HG03060 (cell line): Measurements from ENCODE around the gene EIF4G1.
"Not testable (repeated sequence)": the region's sequence is repeated elsewhere in the genome, so short reads cannot be mapped to it uniquely, and the experiment has no call there.

ENCODE experiments used
- ATAC-seq: cut with Tn5 transposase; IDR thresholded peaks from one replicate; pipeline ENCODE4 v1.9.1; 2021; ENCODE audit warnings: low read depth, moderate number of reproducible peaks; ENCODE audit not compliant: unreplicated experiment

The EIF4G1 gene, protein sequence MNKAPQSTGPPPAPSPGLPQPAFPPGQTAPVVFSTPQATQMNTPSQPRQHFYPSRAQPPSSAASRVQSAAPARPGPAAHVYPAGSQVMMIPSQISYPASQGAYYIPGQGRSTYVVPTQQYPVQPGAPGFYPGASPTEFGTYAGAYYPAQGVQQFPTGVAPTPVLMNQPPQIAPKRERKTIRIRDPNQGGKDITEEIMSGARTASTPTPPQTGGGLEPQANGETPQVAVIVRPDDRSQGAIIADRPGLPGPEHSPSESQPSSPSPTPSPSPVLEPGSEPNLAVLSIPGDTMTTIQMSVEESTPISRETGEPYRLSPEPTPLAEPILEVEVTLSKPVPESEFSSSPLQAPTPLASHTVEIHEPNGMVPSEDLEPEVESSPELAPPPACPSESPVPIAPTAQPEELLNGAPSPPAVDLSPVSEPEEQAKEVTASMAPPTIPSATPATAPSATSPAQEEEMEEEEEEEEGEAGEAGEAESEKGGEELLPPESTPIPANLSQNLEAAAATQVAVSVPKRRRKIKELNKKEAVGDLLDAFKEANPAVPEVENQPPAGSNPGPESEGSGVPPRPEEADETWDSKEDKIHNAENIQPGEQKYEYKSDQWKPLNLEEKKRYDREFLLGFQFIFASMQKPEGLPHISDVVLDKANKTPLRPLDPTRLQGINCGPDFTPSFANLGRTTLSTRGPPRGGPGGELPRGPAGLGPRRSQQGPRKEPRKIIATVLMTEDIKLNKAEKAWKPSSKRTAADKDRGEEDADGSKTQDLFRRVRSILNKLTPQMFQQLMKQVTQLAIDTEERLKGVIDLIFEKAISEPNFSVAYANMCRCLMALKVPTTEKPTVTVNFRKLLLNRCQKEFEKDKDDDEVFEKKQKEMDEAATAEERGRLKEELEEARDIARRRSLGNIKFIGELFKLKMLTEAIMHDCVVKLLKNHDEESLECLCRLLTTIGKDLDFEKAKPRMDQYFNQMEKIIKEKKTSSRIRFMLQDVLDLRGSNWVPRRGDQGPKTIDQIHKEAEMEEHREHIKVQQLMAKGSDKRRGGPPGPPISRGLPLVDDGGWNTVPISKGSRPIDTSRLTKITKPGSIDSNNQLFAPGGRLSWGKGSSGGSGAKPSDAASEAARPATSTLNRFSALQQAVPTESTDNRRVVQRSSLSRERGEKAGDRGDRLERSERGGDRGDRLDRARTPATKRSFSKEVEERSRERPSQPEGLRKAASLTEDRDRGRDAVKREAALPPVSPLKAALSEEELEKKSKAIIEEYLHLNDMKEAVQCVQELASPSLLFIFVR (N-terminal part only)

DNA sequence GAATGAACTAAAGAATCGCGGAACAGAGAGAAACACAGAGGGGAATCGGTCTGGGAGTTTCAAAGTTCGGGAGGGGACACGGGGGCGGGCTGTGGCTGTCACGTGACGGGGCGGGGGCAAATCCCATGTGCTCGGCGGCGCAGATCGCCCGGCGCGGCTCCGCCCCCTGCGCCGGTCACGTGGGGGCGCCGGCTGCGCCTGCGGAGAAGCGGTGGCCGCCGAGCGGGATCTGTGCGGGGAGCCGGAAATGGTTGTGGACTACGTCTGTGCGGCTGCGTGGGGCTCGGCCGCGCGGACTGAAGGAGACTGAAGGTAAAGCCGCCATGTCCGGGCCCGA lies at the start of gene EIF4G1:
Gene EIF4G1 (plus strand): TSS at position 244 of the 337 bp plus-strand sequence. CDS start 1,191 bp downstream, outside the sequence.
- peak; percentile 72 for ATAC-seq

DNA sequence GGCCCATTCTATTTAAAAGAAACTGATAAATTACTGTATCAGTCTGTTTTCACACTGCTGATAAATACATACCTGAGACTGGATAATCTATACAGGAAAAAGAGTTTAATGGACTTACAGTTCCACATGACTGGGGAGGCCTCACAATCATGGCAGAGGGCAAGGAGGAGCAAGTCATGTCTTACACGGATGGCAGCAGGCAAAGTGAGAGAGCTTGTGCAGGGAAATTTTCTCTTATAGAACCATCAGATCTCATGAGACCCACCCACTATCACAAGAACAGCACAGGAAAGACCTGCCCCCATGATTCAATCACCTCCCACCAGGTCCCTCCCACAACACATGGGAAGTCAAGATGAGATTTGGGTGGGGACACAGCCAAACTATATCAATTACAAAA lies 47.2 kb upstream of the EIF4G1 start:
- ATAC-seq = not testable (repeated sequence)

DNA sequence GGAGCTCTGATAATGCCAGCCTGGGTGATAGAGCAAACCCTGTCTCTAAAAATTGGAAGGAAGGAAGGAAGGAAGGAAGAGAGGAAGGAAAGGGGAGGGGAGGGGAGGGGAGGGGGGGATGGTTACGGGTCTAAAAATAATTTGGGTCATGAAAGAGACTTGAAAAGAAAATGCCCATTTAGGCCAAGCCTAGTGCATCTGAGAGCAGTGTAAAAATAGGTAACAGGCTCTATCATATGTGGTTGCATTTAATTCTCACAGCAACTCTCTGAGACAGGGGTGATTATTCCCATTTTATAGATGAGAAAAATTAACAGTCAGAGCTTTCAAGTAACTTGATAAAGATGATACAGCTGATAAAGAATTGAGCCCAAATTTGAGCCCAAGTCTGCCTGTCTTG lies 42.1 kb upstream of the EIF4G1 start:
- no peak for ATAC-seq

DNA sequence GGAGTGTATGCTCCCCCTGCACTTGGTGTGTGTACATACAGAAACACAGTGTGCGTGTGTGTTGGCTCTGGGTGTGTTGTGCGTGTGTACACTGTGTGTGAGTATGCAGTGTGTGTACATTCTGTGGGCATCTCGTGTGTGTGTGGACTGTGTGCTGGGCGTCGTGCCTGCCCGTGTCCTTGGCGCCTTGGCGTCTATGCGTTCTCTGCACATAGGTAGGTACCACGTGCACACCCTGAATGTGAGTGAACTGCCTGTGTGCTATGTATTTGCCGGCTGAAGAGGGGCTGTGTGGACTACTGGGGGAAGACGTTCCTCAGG lies 39.1 kb upstream of the EIF4G1 start:
- no peak for ATAC-seq

DNA sequence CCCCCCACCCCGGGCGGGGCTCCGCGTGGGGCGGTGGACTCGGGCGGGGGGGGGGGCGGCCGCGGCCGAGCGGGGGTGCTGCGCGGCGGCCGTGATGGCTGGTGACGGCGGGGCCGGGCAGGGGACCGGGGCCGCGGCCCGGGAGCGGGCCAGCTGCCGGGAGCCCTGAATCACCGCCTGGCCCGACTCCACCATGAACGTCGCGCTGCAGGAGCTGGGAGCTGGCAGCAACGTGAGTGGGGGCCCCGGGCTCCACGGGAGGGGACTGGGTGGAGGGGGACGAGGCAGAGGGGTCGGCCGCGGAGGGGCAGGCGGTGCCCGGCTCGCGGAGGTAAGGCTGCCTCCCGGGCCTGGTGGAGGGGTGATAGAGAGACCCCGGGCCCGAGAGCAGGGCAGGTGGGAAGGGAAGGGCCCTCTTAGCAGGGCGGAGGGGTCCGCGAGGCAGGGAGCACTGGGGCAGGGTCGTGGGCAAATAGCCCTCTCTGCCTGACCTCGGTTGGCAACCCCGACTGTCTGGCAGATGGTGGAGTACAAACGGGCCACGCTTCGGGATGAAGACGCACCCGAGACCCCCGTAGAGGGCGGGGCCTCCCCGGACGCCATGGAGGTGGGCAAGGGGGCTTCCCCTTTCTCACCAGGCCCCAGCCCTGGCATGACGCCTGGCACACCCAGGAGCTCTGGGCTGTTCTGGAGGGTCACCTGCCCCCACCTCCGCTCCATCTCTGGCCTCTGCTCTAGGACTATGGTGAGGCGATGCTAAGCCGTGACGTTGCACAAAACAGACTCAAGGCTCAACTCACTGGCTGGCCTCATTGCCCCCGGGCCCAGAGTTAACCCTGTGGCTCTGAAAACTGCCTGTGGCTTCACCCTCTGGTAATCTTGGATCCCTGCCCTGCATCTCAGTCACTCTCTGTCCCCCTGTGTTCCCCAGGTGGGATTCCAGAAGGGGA lies 38.2 kb upstream of the EIF4G1 start, which contains the start of gene ECE2:
Gene ECE2 (plus strand): TSS at position 62 of the 950 bp plus-strand sequence. CDS start 132 bp downstream, at position 194.
- ATAC-seq = no peak

DNA sequence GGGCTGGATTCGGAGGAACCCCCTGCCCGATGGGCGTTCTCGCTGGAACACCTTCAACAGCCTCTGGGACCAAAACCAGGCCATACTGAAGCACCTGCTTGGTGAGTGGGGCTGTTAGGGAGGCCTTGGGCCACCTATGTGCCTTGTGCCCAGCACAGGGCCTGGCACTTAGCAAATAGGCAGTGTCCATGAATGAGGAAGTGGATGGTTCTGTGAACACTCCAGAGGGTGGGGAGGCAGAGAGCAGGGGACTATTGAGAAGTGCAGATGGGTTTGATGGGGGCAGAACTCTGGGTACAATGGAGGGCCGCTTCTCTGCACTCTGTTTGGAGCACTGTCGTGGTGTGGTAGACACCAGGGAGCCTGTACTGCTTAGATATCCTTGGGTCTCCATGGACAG lies 37.0 kb upstream of the EIF4G1 start:
- ATAC-seq = no peak

DNA sequence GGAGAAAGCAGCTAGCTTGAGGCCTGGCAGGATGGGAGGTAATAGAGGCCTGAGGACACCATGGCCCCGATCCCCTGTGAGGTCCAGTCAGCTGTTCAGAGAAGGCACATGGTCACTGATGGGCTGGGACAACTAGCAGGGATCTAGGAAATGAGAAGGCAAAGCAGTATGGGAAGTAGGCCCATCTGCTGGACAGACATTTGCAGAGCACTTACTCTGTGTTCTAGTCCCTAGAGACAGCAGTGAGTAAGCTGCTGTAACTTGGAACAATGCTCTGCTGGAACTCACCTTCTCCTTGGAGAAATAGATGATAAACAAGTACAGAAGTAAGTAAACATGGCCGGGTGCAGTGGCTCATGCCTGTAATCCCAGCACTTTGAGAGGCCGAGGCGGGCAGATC lies 31.5 kb upstream of the EIF4G1 start:
- no peak for ATAC-seq

DNA sequence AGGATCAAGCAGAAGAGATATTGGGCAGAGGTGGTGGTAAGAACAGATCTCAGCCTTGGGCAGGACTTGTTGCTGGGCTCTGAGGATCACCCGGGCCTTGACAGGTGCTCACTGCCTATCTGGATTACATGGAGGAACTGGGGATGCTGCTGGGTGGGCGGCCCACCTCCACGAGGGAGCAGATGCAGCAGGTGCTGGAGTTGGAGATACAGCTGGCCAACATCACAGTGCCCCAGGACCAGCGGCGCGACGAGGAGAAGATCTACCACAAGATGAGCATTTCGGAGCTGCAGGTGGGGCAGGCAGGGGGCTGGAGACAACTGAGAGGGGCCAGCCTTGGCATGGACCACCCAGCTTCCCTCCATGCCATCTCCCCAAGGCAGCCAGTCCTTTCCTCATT lies 30.7 kb upstream of the EIF4G1 start:
- ATAC-seq = no peak

DNA sequence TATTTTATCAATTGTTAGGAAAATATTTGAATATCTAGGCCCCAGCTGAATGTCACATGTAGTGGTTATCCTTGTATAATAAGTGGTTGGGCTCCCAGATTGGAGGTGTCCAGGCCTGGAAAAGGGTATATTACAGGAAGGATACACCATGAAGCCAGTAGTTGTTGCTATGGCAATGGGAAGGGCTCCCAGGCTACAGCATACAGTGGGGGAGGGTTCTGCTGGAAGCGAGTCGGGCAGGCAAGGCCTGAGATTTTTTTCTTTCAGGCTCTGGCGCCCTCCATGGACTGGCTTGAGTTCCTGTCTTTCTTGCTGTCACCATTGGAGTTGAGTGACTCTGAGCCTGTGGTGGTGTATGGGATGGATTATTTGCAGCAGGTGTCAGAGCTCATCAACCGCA lies 29.7 kb upstream of the EIF4G1 start:
- ATAC-seq = no peak

DNA sequence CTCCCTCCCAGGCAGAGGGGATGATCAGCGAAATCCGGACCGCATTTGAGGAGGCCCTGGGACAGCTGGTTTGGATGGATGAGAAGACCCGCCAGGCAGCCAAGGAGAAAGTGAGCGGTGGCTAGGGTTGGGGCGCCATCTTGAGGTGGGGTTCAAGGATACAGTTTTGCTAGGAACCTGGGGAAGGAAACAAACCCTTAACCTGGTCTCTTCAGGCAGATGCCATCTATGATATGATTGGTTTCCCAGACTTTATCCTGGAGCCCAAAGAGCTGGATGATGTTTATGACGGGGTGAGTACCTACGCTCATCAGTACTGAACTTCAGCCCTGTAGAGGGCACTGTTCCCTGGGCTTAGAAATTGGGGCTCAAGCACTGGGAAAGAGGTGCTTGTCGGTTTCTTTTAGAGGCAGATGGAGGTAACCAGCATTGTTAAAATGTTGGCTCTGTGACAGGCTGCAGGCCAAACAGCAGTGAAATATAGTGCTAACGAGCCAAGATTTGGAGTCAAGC lies 24.9 kb upstream of the EIF4G1 start:
- no peak for ATAC-seq

DNA sequence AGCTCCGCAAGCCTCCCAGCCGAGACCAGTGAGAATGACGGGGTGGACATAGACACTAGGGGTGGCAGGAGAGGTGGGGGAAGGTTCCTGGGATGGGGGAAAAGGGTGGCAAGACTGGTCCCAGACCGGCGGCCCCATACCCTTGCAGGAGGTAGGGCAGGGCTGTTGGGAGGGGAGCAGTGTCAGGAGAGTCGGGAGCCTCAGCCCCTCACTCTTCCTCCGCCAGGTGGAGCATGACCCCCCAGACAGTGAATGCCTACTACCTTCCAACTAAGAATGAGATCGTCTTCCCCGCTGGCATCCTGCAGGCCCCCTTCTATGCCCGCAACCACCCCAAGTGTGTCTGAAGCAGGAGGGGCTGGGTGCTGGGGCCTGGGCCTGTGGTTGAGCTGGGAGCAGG lies 24.1 kb upstream of the EIF4G1 start:
- no peak for ATAC-seq

DNA sequence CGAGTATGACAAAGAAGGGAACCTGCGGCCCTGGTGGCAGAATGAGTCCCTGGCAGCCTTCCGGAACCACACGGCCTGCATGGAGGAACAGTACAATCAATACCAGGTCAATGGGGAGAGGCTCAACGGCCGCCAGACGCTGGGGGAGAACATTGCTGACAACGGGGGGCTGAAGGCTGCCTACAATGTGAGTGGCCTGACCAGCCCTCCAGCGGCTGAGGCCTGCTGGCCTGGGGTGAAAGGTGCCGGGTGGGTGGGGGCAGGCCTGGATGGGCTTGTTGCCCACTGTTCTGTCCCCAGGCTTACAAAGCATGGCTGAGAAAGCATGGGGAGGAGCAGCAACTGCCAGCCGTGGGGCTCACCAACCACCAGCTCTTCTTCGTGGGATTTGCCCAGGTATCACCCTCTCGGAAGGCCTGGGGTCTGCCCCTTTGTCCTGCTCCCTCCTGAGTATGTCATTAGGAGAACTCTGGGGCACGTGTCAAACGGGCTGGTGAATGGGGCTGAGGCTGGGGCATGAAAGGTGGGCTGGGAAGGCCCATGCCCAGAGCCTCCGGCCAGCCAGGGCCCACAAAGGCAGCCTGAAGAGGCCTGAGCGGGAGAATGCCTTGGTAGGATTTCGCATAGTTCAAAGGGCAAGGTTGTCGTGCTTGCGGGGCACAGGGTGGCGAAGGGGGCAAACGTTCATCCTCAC lies 23.2 kb upstream of the EIF4G1 start:
- no peak for ATAC-seq

DNA sequence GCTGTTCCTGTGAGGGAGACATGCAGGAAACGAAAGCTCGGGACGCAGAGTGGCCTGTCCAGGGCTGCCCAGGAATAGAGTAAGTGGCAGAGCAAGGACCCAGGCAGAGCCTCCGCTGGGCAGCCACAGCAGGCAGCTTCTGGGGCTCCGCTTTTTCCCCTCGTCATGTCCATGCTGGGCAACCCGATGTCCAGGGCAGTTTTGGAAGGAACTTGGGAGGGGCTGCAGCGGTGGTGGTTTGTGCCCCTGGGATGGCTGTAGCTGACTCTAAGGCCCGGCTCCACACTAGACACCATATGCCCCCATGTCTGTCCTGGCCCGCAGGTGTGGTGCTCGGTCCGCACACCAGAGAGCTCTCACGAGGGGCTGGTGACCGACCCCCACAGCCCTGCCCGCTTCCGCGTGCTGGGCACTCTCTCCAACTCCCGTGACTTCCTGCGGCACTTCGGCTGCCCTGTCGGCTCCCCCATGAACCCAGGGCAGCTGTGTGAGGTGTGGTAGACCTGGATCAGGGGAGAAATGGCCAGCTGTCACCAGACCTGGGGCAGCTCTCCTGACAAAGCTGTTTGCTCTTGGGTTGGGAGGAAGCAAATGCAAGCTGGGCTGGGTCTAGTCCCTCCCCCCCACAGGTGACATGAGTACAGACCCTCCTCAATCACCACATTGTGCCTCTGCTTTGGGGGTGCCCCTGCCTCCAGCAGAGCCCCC lies 22.5 kb upstream of the EIF4G1 start:
- ATAC-seq = no peak

DNA sequence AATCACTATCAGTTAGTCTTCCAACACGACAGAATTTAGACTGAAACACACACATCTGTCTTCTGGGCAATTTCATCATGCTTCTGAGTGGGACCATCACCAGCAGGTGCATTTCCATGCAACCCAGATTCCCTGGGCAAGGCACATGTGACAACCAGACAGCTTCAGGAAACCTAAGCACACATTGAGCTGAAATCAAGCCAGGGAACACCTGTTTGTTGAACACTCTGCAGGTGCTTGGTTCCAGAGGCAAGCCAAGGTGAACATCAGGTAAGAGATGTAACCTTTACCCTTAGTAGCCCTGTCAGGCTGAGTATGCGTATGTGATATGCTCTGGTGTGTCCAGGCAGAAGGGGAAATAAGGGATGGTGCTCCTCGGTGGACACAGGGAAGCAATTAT lies 18.6 kb upstream of the EIF4G1 start:
- no peak for ATAC-seq

DNA sequence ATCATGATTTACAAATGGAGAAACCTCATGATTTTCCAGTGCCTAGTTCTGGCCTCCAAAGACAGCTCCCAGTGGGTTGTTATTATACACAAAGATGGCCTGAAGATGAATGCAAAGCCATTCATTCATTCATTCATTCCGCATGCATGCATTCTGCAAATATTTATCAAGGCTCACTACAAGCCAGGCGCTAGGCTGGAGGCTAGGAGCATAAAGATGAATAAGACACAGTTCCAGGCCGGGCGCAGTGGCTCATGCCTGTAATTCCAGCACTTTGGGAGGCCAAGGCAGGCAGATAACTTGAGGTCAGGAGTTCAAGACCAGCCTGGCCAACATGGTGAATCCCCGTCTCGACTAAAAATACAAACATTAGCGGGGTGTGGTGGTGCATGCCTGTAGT lies 17.8 kb upstream of the EIF4G1 start:
- no peak for ATAC-seq

DNA sequence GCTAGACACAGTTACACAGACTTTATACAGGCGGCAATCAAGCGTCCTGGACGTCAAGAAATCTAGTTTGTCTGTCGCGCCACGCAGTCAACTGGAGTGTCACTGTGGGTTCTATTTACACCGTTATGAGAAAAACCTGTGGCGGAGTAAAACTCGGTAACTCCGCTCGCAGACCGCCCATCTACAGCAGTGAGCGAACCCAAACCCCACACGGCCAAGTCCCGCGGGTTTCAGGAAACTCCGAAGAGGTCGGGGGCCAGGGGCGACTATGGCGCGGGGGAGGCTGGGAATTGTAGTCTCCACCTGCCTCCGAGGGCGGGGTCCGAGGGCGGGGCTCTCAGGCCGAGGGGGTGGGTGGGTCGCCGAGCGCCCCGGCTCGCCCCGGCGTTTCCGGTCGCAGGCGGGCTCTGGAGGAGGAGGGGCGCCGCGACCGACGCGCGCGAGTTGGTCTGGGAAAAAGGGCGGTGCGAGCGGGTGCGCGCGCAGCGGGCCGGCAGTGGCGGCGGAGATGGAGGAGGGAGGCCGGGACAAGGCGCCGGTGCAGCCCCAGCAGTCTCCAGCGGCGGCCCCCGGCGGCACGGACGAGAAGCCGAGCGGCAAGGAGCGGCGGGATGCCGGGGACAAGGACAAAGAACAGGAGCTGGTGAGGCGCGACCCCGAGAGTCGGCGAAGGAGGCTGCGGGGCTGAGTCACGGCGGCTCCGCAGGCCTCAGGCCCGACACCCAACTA lies 15.5 kb upstream of the EIF4G1 start, which contains the start of gene PSMD2:
Gene PSMD2 (plus strand): TSS at position 483 of the 729 bp plus-strand sequence. CDS start 26 bp downstream, at position 509.
- peak; percentile 78 for ATAC-seq

DNA sequence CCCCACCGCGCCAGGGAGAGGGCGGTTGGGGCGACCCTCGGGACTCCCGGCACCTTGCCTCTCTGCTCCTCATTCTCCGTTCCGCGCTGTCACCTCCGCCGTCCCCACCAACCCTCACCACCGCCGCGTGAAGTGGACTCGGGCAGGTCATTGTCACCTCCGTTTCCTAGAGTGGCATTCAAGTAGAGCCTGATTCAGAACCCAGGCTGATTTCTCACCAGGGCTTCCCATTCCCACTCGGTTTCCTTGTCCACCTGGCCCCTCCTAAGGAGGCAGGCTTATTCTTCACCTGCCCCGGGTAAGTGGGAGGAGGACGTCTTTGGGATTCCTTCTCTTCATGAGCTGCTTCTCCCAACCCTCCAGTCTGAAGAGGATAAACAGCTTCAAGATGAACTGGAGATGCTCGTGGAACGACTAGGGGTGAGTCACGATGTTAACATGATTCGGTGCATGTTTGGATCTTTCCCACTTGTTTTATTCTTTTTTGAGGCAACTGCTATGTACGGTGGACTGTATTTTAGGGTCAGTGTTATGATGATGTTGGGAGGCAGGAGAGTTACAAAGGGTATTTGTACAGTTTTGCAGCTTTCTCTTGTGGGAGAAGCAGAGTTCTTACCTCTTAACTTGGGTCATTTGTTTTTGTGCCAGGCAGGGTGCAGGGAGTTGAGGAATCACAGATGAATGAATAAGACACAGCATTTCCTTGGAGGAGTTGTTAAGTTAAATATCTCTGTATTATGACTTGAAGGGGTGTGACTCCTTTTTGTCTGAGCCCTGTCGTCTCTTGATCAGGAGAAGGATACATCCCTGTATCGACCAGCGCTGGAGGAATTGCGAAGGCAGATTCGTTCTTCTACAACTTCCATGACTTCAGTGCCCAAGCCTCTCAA lies 14.7 kb upstream of the EIF4G1 start:
- peak; percentile 24 for ATAC-seq
